ENCODE measurements around the gene MACC1. TPM values are rescaled to one million over a fixed set of nuclear protein-coding genes. Genes with fewer than 3 reads are reported as not detected.

The MACC1 gene
- total and polyA plus RNA-seq, 4 donors = 2.8 to 45.2 (median 14.7) TPM

DNA sequence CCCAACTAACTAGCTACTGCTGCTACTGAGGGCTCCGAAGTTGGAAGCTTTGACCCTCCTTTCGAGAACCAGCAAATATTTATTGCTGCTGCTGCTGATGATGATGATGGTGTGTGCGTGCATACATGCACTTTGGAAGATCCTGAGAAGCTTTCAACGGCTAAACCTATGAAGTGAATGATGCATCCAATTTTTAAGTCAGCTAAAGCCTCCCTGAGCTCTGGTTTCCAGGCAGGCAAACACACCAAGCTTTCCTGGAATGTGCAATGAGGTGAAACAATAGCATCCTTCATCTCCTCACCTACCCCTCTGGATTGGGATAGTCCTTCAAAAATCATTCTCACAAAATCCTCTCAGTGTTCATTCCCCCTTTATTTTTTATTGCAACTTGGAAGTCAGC is 13.9 kb downstream of the MACC1 start:
- H3K9ac ChIP-seq (ENCODE audit: insufficient read depth in 1 of 2, low read length in 2 of 2) = no peak overlapping the region
- ATAC-seq (ENCODE audit: insufficient read depth, low FRiP score) = no peak
- TF ChIP-seq, protein P1, sequence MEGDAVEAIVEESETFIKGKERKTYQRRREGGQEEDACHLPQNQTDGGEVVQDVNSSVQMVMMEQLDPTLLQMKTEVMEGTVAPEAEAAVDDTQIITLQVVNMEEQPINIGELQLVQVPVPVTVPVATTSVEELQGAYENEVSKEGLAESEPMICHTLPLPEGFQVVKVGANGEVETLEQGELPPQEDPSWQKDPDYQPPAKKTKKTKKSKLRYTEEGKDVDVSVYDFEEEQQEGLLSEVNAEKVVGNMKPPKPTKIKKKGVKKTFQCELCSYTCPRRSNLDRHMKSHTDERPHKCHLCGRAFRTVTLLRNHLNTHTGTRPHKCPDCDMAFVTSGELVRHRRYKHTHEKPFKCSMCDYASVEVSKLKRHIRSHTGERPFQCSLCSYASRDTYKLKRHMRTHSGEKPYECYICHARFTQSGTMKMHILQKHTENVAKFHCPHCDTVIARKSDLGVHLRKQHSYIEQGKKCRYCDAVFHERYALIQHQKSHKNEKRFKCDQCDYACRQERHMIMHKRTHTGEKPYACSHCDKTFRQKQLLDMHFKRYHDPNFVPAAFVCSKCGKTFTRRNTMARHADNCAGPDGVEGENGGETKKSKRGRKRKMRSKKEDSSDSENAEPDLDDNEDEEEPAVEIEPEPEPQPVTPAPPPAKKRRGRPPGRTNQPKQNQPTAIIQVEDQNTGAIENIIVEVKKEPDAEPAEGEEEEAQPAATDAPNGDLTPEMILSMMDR (IDR thresholded peaks at IDR 0.05; ENCODE audit: control extremely low read depth, extremely low read depth) = no peak
- H3K4me1 ChIP-seq (ENCODE audit: control insufficient read depth in 5 of 5, insufficient read depth in 5 of 5, low read length in 5 of 5) = peaks cover 0 to 11% (median 2%) of the 10 kb centered on the region in 5 donors
- WGBS, 2 donors = 88 to 96% methylated on average over 4 of the region's 4 CpGs
- no peak overlapping the region for H3K27ac ChIP-seq (ENCODE audit: low read depth in 1 of 2, low read length in 1 of 2)
- no peak for DNase-seq
- no peak overlapping the region for H3K4me3 ChIP-seq
- H3K36me3 ChIP-seq (ENCODE audit: control insufficient read depth in 4 of 4, insufficient read depth in 4 of 4, low read length in 4 of 4) = no peaks in the 10 kb centered on the region
- no peaks in the 10 kb centered on the region for H3K9me3 ChIP-seq (ENCODE audit: control insufficient read depth in 4 of 4, insufficient read depth in 3 of 4, low read length in 3 of 4)
- no peaks in the 10 kb centered on the region for H3K27me3 ChIP-seq (ENCODE audit: control insufficient read depth in 3 of 3, insufficient read depth in 3 of 3, low read length in 2 of 3)

DNA sequence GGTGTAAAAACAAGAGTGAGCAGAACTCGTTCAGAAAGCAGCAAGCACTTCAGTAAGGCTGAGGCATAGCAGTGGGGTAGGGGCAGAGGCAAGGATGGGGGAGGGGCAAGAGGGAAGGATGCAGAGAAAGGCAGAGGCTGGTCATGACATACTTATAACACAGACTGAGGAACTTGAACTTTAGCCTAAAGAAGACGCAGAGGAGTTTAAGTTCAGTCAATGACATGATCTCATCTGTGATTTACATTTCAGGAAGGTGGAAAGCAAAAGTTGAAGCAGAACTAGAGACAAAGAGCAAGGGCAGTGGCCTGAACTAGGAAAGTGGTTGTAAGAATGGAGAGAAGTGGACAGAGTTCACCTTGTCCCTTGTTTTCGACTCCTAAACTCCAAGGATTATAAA is 15.8 kb downstream of the MACC1 start:
- no peak for ATAC-seq (ENCODE audit: insufficient read depth, low FRiP score)
- WGBS, 2 donors = 38 to 43% methylated on average over 3 of the region's 3 CpGs
- H3K4me1 ChIP-seq (ENCODE audit: control insufficient read depth in 5 of 5, insufficient read depth in 5 of 5, low read length in 5 of 5) = peaks cover 0 to 23% (median 3%) of the 10 kb centered on the region in 5 donors
- TF ChIP-seq, protein P1 (IDR thresholded peaks at IDR 0.05; ENCODE audit: control extremely low read depth, extremely low read depth) = no peak
- no peaks in the 10 kb centered on the region for H3K27me3 ChIP-seq (ENCODE audit: control insufficient read depth in 3 of 3, insufficient read depth in 3 of 3, low read length in 2 of 3)
- DNase-seq = no peak
- H3K27ac ChIP-seq (ENCODE audit: low read depth in 1 of 2, low read length in 1 of 2) = no peak overlapping the region
- H3K4me3 ChIP-seq = no peak overlapping the region
- no peaks in the 10 kb centered on the region for H3K9me3 ChIP-seq (ENCODE audit: control insufficient read depth in 4 of 4, insufficient read depth in 3 of 4, low read length in 3 of 4)
- H3K9ac ChIP-seq (ENCODE audit: insufficient read depth in 1 of 2, low read length in 2 of 2) = no peak overlapping the region
- H3K36me3 ChIP-seq (ENCODE audit: control insufficient read depth in 4 of 4, insufficient read depth in 4 of 4, low read length in 4 of 4) = no peaks in the 10 kb centered on the region

DNA sequence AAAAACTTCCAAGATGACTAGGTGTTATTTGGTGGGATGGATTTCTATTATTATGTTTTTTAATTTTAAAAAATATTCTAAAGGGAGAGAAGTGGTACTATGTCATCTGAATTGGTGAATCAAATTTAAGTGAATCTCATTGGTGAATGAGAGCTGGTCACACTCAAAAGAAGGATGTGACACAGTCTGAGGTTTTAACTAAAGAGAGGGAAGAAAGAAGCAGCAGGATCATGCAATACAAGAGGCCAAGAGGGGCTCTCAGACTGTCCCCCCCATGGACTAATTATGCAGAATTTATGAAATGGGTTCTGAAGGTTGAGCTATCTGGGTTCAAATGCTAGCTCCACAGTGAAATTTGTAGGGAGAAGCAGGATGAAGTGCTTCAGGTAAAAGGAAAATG is 16.2 kb downstream of the MACC1 start:
- Histone ChIP-seq H3K9ac (ENCODE audit: insufficient read depth in 1 of 2, low read length in 2 of 2) (no peak overlapping the region), H3K4me3 (no peak overlapping the region), H3K9me3 (ENCODE audit: control insufficient read depth in 4 of 4, insufficient read depth in 3 of 4, low read length in 3 of 4) (no peaks in the 10 kb centered on the region), H3K36me3 (ENCODE audit: control insufficient read depth in 4 of 4, insufficient read depth in 4 of 4, low read length in 4 of 4) (no peaks in the 10 kb centered on the region), H3K27me3 (ENCODE audit: control insufficient read depth in 3 of 3, insufficient read depth in 3 of 3, low read length in 2 of 3) (no peaks in the 10 kb centered on the region), H3K4me1 (ENCODE audit: control insufficient read depth in 5 of 5, insufficient read depth in 5 of 5, low read length in 5 of 5) (peaks cover 0 to 23% (median 3%) of the 10 kb centered on the region in 5 donors), H3K27ac (ENCODE audit: low read depth in 1 of 2, low read length in 1 of 2) (no peak overlapping the region)
- TF ChIP-seq, protein P1 (IDR thresholded peaks at IDR 0.05; ENCODE audit: control extremely low read depth, extremely low read depth) = no peak
- no peak for DNase-seq
- ATAC-seq (ENCODE audit: insufficient read depth, low FRiP score) = no peak

DNA sequence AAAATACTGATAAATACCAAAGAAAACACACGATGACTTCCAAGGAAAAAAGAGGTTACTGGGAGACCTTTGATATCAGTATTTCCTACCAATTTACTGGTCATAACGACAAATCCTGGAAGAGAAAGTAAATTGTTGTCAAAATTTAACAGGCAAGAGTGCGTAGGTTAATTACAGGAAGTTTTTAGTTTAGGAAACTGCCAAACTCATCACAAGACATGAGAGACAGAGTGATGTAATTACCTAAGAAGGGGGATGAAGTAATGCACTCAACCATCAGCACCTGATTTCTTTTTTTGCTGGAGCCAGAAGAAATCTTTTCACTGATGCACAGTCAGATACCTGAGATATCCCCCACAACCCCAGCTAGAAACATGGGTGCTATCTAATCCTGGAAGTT is 16.8 kb downstream of the MACC1 start:
- ATAC-seq (ENCODE audit: insufficient read depth, low FRiP score) = no peak
- Histone ChIP-seq H3K4me1 (ENCODE audit: control insufficient read depth in 5 of 5, insufficient read depth in 5 of 5, low read length in 5 of 5) (peaks cover 0 to 27% (median 3%) of the 10 kb centered on the region in 5 donors), H3K27me3 (ENCODE audit: control insufficient read depth in 3 of 3, insufficient read depth in 3 of 3, low read length in 2 of 3) (no peaks in the 10 kb centered on the region), H3K9ac (ENCODE audit: insufficient read depth in 1 of 2, low read length in 2 of 2) (no peak overlapping the region), H3K9me3 (ENCODE audit: control insufficient read depth in 4 of 4, insufficient read depth in 3 of 4, low read length in 3 of 4) (no peaks in the 10 kb centered on the region), H3K36me3 (ENCODE audit: control insufficient read depth in 4 of 4, insufficient read depth in 4 of 4, low read length in 4 of 4) (no peaks in the 10 kb centered on the region), H3K27ac (ENCODE audit: low read depth in 1 of 2, low read length in 1 of 2) (peak overlapping the region in 1 of 2 donors; percentile 72), H3K4me3 (no peak overlapping the region)
- TF ChIP-seq, protein P1 (IDR thresholded peaks at IDR 0.05; ENCODE audit: control extremely low read depth, extremely low read depth) = no peak
- 25 to 32% methylated on average over 3 of the region's 3 CpGs for WGBS, 2 donors
- no peak for DNase-seq
